HEK293T (cell line): Measurements from ENCODE around the gene SCN3B.

Experiments
- ARNT ChIP-seq: fragments of 450-650 bp; IDR thresholded peaks from 2 replicates; pipeline ENCODE4 v1.6.1; 2017; ENCODE audit warnings: mild to moderate bottlenecking
- FOXA1 ChIP-seq: fragments of 450-650 bp; IDR thresholded peaks from 2 replicates; pipeline ENCODE4 v1.6.1; 2016; ENCODE audit warnings: mild to moderate bottlenecking
- FOXK2 ChIP-seq: fragments of 450-650 bp; IDR thresholded peaks from 2 replicates; pipeline ENCODE4 v1.6.1; 2016; ENCODE audit warnings: mild to moderate bottlenecking
- TF ChIP-seq, protein P1 (sequence below): fragments of 450-650 bp; IDR thresholded peaks from 2 replicates; pipeline ENCODE4 v1.6.1; 2016

DNA sequence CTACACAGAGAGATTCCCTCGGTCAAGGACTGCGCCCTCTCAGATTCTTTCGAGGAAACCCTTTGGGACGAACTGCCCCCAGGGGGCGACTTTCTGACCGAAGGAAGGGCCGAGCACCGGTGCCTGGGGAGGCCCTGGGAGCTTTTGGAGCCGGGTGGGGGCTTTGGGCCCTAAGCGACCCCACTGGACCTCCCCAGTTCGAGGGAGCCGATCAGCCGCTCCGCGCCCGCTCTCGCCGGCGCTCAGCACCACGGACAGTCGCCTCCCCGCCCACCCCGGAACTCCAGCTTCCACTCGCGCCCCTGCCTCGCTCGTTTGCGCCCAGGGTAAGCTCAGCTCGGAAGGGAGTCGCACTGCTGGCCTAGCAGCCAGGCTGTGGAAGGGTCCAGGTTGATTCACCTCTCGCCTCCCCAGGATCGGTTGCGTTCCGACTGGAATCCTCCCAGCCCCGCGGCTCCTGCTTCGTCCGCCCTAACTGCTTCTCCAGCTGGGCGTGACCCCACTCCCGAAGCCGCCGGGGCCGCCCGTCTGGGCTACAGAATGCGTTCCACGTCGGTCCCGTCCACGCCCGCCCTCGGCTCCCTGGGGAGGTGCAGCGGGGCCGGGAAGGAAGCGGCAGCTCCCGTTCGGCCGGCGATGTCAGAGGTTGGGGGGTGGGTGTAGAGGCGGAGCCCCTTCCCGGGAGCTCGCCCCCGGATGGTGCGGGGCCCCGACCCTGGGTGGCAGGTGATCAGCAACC, 428 bp downstream of the SCN3B start:
- no peak for TF ChIP-seq FOXA1
- TF ChIP-seq, protein P1, sequence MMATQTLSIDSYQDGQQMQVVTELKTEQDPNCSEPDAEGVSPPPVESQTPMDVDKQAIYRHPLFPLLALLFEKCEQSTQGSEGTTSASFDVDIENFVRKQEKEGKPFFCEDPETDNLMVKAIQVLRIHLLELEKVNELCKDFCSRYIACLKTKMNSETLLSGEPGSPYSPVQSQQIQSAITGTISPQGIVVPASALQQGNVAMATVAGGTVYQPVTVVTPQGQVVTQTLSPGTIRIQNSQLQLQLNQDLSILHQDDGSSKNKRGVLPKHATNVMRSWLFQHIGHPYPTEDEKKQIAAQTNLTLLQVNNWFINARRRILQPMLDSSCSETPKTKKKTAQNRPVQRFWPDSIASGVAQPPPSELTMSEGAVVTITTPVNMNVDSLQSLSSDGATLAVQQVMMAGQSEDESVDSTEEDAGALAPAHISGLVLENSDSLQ = no peak
- TF ChIP-seq FOXK2 = no peak
- TF ChIP-seq ARNT = no peak
